Activated T-cell treated with anti-CD3 and anti-CD28 coated beads, Interleukin-2, amount 50 U/mL, for 1 hour (primary cell): Measurements from ENCODE around the gene CTSO.
"Not testable (repeated sequence)": the region's sequence is repeated elsewhere in the genome, so short reads cannot be mapped to it uniquely, and the experiment has no call there.

Experiments used
- DNase-seq: peaks from one replicate; pipeline ENCODE4 v3.0.0-alpha.2; 2020

Gene CTSO

GRCh38 chr4:155954118-155954685 is 536 bp upstream of the CTSO start:
- no peak for DNase-seq

- no peak for DNase-seq
Observed at GRCh38 chr4:155952501-155952901, 1.2 kb downstream of the CTSO start.

- no peak for DNase-seq
Observed at GRCh38 chr4:155950461-155950860, 3.2 kb downstream of the CTSO start.

GRCh38 chr4:155948541-155948940 is 5.1 kb downstream of the CTSO start:
- DNase-seq, result no peak

GRCh38 chr4:155946486-155946885 is 7.2 kb downstream of the CTSO start:
- DNase-seq, result no peak

- no peak for DNase-seq
Observed at GRCh38 chr4:155944516-155944915, 9.2 kb downstream of the CTSO start.

GRCh38 chr4:155943605-155944291 is 9.9 kb downstream of the CTSO start:
- no peak for DNase-seq

- no peak for DNase-seq
Observed at GRCh38 chr4:155941820-155942219, 11.8 kb downstream of the CTSO start.

- DNase-seq, result no peak
Observed at GRCh38 chr4:155941085-155941790, 12.4 kb downstream of the CTSO start.

- no peak for DNase-seq
Observed at GRCh38 chr4:155935389-155935986, 18.2 kb downstream of the CTSO start.

- not testable (repeated sequence) for DNase-seq
Observed at GRCh38 chr4:155934634-155935033, 19.0 kb downstream of the CTSO start.

- DNase-seq, result no peak
Observed at GRCh38 chr4:155931634-155932033, 22.0 kb downstream of the CTSO start.

GRCh38 chr4:155930330-155930729 is 23.3 kb downstream of the CTSO start:
- no peak for DNase-seq

GRCh38 chr4:155929833-155930232 is 23.8 kb downstream of the CTSO start:
- DNase-seq, result no peak

- no peak for DNase-seq
Observed at GRCh38 chr4:155924637-155925036, 29.0 kb downstream of the CTSO start.

GRCh38 chr4:155921597-155921996 is 32.1 kb downstream of the CTSO start:
- DNase-seq, result no peak

- no peak for DNase-seq
Observed at GRCh38 chr4:155914782-155915181, 38.9 kb downstream of the CTSO start.

- DNase-seq, result no peak
Observed at GRCh38 chr4:155911905-155912304, 41.8 kb downstream of the CTSO start.

- no peak for DNase-seq
Observed at GRCh38 chr4:155909615-155910226, 43.9 kb downstream of the CTSO start.

GRCh38 chr4:155908187-155909139 is 45.2 kb downstream of the CTSO start:
- DNase-seq, result no peak

GRCh38 chr4:155907556-155907955 is 46.1 kb downstream of the CTSO start:
- DNase-seq, result no peak

- DNase-seq, result no peak
Observed at GRCh38 chr4:155906554-155907247, 47.0 kb downstream of the CTSO start.
